ENCODE results near the gene PLCD1.
"Not testable (repeated sequence)": the region's sequence is repeated elsewhere in the genome, so short reads cannot be mapped to it uniquely, and the experiment has no call there.

PLCD1 gene

DNA sequence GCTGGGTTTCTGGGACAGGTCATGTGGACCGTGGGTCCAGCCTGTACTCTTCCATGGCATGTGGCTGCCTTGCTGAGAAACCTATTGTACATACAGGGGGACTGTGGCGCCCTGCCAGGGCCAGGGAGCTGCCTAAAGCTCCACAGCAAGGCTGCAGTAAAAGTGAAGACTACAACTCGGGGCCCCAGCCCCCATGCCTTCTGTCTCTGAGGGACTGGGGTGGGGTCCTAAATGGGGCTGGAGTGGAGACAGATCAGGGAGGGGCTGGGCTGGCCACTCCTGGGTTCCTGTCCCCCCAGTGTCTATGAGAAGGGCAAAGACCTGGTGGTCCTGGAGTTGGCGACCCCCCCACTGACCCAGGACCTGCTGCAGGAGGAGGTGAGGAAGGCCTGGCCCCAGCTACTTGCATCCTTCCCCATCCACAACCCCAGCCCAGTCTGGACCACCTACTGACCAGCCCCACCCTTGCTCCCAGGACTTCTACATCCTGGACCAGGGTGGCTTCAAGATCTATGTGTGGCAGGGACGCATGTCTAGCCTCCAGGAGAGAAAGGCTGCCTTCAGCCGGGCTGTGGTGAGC is 31.6 kb downstream of the PLCD1 start:
- no peak for DNase-seq

GRCh38 chr3:37997342-37997741 is 32.1 kb downstream of the PLCD1 start:
- DNase-seq = no peak

- peak; percentile 79 for DNase-seq
These were observed 32.6 kb downstream of the PLCD1 start for GRCh38 chr3:37996785-37997301.

DNA sequence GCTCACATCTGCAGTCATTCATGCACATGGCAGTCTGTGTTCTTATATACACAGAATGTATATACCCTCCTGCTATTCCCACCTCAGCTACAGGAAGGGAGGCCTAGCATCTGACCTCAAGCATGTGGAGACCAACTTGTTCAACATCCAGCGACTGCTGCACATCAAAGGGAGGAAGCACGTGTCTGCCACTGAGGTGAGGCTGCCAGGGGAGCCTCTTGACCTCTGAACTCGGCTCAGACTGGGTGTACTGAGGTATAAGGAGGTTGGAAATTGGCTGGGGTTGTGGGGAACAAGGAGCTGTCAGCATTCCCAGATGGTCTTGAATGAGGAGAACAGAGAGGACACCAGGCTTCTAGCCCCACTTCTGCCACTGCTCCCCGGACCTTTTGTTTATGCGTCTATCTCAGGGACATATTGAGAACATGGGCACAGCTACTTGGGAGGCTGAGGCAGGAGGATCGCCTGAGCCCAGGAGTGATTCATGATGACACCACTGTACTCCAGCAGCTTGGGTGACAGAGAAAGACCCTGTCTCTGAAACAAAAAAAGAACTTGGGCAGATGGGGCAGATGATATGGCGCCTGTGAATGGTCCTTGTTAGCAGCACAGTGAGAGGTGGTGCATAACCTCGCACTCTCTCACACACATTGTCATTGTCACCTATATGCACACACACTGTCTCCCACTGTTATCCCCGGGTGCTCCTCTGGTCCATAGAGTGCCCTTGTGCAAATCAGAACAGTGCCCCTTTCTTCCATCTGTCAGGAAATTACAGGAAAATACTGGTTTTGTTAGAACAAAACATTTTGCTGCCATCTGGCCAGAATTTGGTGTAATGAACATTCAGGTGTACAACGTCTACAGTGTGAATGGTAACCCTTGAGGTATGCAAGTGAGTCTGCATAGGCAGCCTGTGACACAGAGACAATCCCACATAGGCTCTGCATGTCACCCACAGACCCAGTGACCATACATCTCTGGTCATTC is 33.5 kb downstream of the PLCD1 start:
- DNase-seq = no peak

- no peak for DNase-seq
These were observed 34.8 kb downstream of the PLCD1 start for GRCh38 chr3:37994639-37994972.

GRCh38 chr3:37993820-37994638 is 35.4 kb downstream of the PLCD1 start:
- peak; percentile 77 for DNase-seq

DNA sequence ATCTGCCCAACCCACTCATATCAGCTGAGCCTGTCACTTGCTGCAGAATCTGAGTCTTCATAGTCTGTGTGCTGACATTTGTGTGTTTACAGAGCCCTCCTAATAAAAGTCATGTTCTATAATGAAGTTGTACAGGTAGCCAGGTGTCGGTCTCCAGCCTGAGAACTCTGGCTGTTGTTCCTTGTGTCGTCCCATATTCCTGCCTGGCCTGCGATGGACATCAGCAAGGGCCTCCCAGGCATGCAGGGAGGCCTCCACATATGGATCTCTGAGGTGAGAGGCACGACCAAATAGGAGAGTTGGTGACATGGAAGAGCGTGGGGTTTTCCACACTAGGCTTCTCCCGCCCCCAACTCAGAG is 36.0 kb downstream of the PLCD1 start:
- no peak for DNase-seq

GRCh38 chr3:37993067-37993455 is 36.4 kb downstream of the PLCD1 start:
- DNase-seq = no peak

DNA sequence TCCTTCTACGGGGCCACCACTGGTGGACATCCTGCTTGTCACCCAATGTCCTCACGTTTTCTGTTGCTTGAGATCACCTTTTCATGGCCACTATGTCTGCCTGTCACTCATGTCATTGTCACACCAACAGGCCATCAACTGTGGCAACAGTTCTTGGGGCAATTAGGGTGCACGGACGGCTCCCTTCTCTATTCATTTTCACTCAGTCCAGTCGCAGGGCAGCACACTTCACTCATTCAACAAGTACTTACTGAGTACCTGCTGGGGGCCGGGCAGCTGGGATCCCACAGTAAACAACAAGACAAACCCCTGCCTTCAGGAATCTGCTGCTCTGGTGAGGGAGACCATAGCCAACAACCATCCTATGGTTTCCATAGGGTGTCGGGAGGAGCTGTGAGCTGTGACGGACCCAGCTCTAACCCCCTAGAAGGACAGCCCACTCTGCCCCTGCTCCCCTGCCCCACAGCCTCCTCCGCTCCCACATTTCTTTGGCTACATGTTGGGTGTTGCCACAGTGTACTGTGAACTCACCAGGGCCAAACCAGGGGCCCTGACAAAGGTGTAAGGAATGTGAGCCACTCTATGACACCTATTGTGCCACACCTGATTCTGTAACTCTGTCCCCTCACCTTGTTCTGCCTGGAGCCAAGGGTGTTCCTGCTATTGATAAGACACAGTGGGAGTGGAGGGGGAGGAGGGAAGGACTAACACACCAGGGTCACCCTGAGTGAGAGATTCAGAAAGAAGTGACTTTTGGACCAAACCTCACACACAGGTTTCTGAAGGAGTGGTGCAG is 37.0 kb downstream of the PLCD1 start:
- DNase-seq = no peak

DNA sequence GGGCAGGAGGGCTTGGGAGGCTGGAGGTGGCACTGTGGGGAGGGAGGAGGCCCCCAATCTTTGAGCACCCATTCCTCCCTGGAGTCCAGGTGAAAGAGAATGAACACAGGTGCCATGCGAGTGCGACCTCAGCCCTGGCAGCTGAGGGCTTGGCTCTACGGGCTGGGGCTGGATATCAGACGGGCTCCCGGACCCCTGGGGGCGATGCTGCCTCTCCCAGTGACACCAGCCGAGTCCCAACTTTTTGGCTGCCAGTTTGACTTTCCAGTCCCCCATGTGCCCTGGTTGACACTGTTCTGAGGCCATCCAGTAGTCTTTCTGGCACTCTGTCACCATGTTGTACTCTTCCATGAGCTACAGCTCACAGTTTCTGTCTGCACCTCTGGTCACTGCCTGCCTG is 37.6 kb downstream of the PLCD1 start:
- DNase-seq = no peak

DNA sequence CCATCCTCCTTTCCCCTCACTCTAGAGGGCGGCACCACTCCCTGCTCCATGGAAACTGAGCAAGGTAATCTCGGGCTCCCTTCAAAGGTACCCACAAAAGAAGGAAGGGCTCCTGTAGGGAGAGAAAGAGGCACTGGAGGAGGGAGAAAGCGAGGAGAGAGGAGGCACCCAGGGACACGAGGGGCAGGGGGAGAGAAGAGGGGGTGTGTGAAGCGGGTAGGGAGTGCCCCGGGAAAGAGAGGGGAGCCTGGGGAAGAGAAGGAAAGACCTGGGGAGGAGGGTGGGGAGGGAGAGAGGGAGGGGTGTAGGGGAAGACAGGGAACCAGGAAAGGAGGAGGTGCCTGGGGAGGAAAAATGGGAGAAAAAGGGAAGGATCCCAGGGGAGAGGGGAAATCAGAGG is 38.3 kb downstream of the PLCD1 start:
- no peak for DNase-seq

DNA sequence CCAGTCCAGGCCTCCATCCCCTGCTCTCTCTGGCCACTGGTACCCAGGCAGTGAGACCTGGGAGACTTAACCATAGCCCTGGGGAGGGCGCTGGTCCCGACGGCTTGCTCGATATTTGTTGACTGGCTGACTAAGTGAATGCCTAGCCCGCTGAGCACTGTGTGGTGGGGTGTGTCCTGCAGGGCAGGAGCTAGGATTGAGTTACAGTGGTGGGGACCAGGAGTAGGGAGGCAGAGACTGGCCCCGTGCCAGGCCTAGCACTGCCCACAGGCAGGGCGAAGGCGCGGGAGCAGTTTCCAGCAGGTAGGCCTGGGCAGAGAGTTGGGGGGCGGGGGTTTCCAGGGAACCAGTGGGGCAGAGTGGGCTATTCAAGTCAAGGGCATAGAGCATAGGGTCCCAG is 38.9 kb downstream of the PLCD1 start, which contains the start of gene VILL:
VILL (plus strand) TSS at position 260 of the 400 bp plus-strand sequence. CDS start 2,887 bp downstream, outside the sequence.
- DNase-seq = no peak

- no peak for DNase-seq
These were observed 39.5 kb downstream of the PLCD1 start for GRCh38 chr3:37989821-37990480.

- no peak for DNase-seq
These were observed 40.4 kb downstream of the PLCD1 start for GRCh38 chr3:37988931-37989525.

DNA sequence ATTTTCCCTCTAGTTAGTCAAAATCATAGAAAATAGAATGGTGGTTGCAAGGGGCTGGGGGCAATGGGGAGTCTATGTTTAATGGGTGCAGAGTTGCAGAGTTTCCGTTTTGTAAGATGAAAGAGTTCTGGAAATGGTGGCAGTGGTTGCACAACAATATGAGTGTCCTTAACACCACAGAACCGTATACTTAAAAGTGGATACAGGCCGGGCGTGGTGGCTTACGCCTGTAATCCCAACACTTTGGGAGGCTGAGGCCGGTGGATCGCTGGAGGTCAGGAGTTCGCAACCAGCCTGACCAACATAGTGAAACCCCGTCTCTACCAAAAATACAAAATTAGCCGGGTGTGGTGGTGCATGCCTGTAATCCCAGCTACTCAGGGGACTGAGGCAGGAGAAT is 41.1 kb downstream of the PLCD1 start:
- not testable (repeated sequence) for DNase-seq

GRCh38 chr3:37987751-37988179 is 41.7 kb downstream of the PLCD1 start:
- no peak for DNase-seq

GRCh38 chr3:37987315-37987697 is 42.1 kb downstream of the PLCD1 start:
- DNase-seq = no peak

GRCh38 chr3:37986479-37987314 is 42.7 kb downstream of the PLCD1 start:
- DNase-seq = no peak

GRCh38 chr3:37985637-37986320 is 43.7 kb downstream of the PLCD1 start:
- no peak for DNase-seq

DNA sequence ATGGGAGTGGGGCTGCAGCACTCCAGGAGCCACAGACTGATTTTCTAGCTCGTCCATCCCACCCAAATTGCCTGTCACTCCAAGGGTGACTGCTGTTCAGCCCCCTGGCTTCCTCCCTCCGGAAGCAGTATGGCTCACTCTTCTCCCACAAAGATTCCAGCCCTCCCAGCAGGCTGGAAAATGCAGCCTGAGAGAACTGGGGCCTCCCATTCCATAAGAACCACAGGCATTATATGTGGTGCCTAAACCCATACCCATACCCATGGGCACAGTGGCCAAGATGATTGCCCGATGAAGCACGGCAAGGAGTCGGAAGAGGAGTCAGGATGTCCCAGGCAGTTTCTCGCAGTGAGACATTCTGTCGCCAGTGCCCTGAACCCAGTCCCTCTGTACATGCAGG is 44.8 kb downstream of the PLCD1 start:
- no peak for DNase-seq
